GM21423 (cell line): ENCODE measurements around the gene TFAP2D.

Experiments used
- ATAC-seq: cut with Tn5 transposase; IDR thresholded peaks from one replicate; pipeline ENCODE4 v1.9.1; 2021; ENCODE audit warnings: mild to moderate bottlenecking, moderate library complexity; ENCODE audit not compliant: unreplicated experiment

Gene TFAP2D

GRCh38 chr6:50718566-50718965, 5.2 kb downstream of the TFAP2D start:
- no peak for ATAC-seq

GRCh38 chr6:50720623-50721022, 7.3 kb downstream of the TFAP2D start:
- ATAC-seq, result no peak

GRCh38 chr6:50721978-50722377, 8.7 kb downstream of the TFAP2D start:
- ATAC-seq, result no peak

GRCh38 chr6:50722829-50723554, 9.7 kb downstream of the TFAP2D start:
- no peak for ATAC-seq

DNA sequence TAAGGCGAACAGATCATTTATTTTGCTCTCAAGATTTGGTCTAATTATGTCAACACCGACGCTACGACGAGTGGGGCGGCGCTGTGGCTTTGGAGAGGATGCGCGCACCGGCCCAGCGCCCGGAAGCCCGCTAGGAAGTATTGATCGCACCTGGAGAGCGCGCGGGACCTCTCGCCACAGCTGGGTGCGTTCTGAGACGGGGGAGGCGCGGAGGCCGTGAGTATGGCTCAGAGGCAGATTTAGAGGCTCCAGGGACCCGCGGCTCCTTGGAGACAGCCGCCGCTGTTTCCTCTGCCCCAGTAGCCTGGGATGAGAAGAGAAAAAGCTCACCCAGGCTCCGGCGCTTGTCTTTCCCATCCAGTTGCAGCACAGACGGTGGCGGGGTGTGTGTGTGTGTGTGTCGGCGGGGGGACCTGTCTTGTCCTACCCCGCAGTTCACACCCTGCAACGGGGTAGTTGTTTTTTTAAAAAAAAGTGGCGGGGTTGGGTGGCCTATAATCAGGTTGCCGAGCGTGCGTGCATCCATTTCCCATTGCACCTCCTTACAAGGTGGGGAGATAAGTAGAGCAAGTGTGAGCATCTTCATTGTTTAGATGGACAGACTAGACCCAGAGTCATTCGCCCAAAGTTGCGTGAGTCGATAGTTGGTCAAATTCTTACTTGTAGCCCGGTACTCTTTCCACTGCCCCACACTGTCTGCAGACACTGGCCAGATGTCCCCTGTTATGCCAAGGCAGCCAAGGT, 11.2 kb downstream of the TFAP2D start:
- ATAC-seq, result no peak

DNA sequence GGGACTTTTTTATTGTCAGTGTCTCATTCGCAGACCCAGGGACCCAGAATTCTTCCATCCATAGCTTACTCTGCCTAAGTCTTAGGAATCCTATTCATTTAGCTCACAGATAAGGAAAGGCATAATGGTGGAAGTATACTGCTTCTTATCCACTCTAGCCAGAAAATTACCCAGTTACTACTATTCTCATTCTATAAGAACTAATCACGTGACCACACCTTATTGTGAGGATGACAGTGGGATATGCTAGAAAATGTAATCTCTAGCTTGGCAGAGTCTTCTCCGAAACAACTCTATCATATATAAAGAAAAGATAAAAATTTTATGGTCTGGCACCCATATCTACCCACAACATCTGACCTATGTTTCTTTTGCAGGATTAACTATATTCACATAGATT, 21.2 kb downstream of the TFAP2D start:
- ATAC-seq, result no peak

DNA sequence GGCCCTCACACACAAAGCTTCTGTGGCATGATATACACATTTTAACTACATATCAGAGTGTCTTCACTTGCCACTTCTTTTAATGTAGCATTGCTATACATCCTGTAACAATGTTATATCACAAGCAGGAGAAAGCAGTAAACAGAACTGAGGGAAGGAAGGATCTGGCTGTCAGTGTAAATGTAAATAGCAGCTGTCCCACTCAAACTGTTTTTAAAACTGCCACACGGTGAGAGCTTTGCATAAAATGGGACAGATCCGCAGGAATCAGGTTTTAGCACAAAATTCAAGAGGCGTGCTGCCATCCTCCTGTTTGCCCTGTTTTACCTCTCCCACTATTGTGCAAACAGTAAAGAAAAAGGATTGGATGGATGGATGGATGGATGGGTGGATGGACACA, 28.8 kb downstream of the TFAP2D start:
- no peak for ATAC-seq

- ATAC-seq, result no peak
Measured at GRCh38 chr6:50744976-50745375, 31.6 kb downstream of the TFAP2D start.

DNA sequence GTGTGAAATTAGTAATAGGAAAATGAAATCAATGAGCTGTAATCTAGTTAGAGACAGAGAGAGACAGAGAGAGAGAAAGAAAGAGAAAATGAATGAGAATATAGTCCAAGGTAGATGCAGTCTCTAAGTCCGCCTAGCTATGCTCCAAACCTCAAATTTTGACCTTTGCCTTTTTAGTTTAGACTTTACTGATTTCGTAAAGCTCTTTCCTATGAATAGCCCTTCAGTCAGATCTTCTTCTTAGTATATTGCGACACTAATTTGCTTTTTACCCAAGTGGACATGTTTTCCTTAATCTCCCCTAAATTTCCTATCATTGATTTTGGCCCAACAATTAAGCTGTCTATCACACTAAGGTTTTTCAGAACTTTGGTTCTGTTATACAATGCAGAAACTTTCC, 49.5 kb downstream of the TFAP2D start:
- no peak for ATAC-seq

GRCh38 chr6:50778696-50779095, 65.4 kb downstream of the TFAP2D start:
- no peak for ATAC-seq

DNA sequence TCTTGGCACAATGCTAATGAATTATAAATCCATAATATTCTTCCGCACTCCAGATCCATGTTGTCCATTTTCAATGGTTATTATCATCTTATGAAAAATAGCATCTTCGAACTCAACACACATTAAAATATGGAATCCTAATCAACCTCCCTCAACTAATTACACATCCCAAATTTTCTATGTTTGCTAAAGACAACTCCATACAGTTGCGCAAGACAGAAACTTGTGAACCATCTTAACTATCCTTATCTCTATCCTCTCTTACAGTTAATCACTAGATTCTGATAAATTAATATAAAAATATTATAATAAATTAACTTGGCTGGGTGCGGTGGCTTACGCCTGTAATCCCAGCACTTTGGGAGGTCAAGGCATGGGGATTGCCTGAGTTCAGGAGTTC, 67.1 kb downstream of the TFAP2D start:
- ATAC-seq, result no peak

GRCh38 chr6:50785921-50786320, 72.6 kb downstream of the TFAP2D start:
- no peak for ATAC-seq

- peak; percentile 67 for ATAC-seq
Measured at GRCh38 chr6:50791900-50792508, 78.7 kb downstream of the TFAP2D start.

DNA sequence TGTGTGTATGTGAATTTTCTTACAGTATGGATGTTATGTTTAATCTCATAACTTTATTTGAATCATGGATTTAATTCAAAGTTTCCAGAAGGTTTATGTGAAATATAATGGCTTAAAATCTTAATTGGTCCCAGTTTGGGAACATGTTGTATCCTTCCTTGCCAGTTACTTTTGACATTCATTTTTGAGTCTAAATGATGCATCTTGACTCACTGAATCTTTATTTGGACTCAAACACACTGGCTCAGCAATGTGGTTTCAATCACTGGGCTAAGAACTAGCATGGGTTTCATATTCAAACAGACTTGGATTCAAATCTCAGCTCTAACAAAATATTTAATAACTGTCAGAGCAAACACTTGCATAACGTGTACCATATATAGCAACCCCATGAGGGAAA, 79.4 kb downstream of the TFAP2D start:
- no peak for ATAC-seq

DNA sequence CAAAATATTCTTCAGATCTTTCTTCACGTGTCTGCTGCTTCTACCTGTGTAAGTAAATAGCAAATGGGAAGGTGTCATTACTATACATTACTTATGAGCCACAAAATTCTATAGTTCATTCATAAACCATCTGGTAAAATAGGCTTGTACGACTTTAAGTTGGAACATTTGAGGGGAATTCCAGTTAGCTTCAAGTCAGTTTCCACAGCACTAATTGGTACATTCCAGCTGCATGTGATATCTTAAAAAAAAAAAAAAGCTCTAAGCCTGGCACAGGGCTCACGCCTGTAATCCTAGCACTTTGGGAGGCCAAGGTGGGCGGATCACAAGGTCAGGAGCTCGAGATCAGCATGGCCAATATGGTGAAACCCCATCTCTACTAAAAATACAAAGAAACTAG, 82.2 kb downstream of the TFAP2D start:
- ATAC-seq, result no peak

- no peak for ATAC-seq
Measured at GRCh38 chr6:50804283-50804682, 91.0 kb downstream of the TFAP2D start.

GRCh38 chr6:50807035-50807434, 93.7 kb downstream of the TFAP2D start:
- no peak for ATAC-seq

DNA sequence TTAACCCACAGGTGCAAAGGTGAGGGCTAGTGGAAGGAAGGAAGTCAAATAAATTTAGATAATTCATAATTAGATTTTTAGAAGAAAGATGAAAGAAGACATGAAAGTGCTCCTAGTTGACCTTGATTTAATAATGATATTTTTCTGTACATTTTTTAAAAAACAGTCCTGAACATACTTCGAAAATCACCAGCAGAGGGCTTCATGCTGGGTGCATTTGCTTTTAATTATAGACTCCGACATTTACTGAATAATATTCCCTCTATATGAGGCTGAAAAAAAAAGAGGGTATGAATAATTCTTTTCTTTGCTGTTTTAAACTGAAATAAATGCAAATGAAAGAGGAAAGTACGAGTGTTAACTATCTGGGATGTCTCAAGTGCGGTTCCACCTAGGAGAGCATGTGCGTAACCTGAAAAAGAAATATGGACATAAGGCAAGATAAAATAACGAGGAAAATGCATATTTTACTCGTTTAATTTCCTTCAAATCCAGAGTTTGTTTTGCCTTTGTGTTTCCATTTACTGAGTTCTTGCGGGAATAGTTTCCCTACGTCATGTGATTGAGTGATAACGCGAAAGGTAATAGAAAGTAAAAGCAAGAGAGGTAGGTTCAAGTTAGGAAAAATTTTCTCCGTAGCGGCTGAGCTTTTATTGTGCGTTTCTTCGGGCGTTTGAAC, 102.2 kb downstream of the TFAP2D start:
- ATAC-seq, result peak; percentile 39

DNA sequence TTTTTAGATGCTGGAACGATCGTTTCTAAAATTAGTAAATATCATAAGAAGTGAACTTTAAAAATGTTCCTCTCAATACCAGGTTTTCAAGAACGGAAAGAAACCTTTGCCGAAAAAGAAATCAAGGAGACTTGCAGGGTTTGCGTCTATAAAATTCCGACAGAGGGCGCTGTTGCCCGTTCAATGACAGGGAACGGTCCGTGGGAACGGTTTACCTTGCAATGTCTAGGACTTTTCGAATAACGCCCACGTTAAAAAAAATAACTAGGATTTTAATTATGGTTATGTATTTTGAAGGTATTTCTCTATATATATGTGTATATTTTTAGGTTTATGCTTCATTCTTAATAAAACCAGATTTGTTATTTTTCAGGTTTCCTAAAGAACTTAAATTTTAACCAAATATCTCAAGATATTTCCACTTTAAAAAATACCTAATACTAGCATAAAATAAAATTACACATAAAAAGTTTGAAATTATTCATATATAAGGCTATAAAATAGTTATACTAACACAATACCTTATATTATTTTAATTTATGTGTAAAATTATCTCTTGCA, 102.9 kb downstream of the TFAP2D start:
- ATAC-seq, result peak; percentile 74

- ATAC-seq, result no peak
Measured at GRCh38 chr6:50816947-50817645, 103.8 kb downstream of the TFAP2D start.

- no peak for ATAC-seq
Measured at GRCh38 chr6:50817646-50817950, 104.3 kb downstream of the TFAP2D start.
